SK-N-SH treated with all-trans-retinoic acid at 6 μM for 48 hours (cell line): ENCODE measurements around the gene GRK1.

Source experiments
- ATAC-seq: fragments of 200-7000 bp; cut with Tn5 transposase; 3 replicates; pipeline ENCODE4 v1.9.1; 2020; ENCODE audit warnings: mild to moderate bottlenecking, moderate library complexity
- ARNTL ChIP-seq: fragments of 450-650 bp; formaldehyde crosslinking; IDR thresholded peaks from 2 replicates; pipeline ENCODE4 v1.5.0; 2020; ENCODE audit warnings: low read depth, mild to moderate bottlenecking, moderate library complexity, borderline replicate concordance
- ESRRG ChIP-seq: fragments of 250-450 bp; sonication (Bioruptor Pico); IDR thresholded peaks from 2 replicates; pipeline ENCODE4 v1.6.1; 2021; ENCODE audit warnings: mild to moderate bottlenecking
- GLIS3 ChIP-seq: fragments of 250-450 bp; sonication (Bioruptor Pico); IDR thresholded peaks from 2 replicates; pipeline ENCODE4 v1.5.0; 2020; ENCODE audit warnings: mild to moderate bottlenecking, moderate library complexity
- ISL1 ChIP-seq: fragments of 250-450 bp; sonication (Bioruptor Pico); IDR thresholded peaks from 2 replicates; pipeline ENCODE4 v2.1.2; 2022; ENCODE audit warnings: mild to moderate bottlenecking, moderate library complexity
- OSR1 ChIP-seq: fragments of 250-450 bp; sonication (Bioruptor Pico); IDR thresholded peaks from 2 replicates; pipeline ENCODE4 v1.8.0; 2022; ENCODE audit warnings: moderate library complexity, mild to moderate bottlenecking, inconsistent platforms
- PATZ1 ChIP-seq: fragments of 250-450 bp; sonication (Bioruptor Pico); IDR thresholded peaks from 2 replicates; pipeline ENCODE4 v1.8.0; 2020; ENCODE audit warnings: mild to moderate bottlenecking, moderate library complexity, borderline replicate concordance
- POU6F1 ChIP-seq: fragments of 250-450 bp; sonication (Bioruptor Pico); IDR thresholded peaks from 2 replicates; pipeline ENCODE4 v1.8.0; 2021; ENCODE audit warnings: low read depth, mild to moderate bottlenecking, moderate library complexity, borderline replicate concordance
- PPARA ChIP-seq: fragments of 250-450 bp; sonication (Bioruptor Pico); IDR thresholded peaks from 2 replicates; pipeline ENCODE4 v1.5.0; 2020; ENCODE audit warnings: mild to moderate bottlenecking, borderline replicate concordance
- RARB ChIP-seq: fragments of 250-450 bp; sonication (Bioruptor Pico); IDR thresholded peaks from 2 replicates; pipeline ENCODE4 v1.8.0; 2021; ENCODE audit warnings: mild to moderate bottlenecking, moderate library complexity
- TCF4 ChIP-seq: fragments of 250-450 bp; sonication (Bioruptor Pico); IDR thresholded peaks from 2 replicates; pipeline ENCODE4 v1.8.0; 2021; ENCODE audit warnings: mild to moderate bottlenecking, moderate library complexity, borderline replicate concordance
- TOX ChIP-seq: fragments of 250-450 bp; sonication (Bioruptor Pico); IDR thresholded peaks from 2 replicates; pipeline ENCODE4 v1.8.0; 2021; ENCODE audit warnings: mild to moderate bottlenecking, moderate library complexity, borderline replicate concordance
- ZFP3 ChIP-seq: fragments of 250-450 bp; sonication (Bioruptor Pico); IDR thresholded peaks from 2 replicates; pipeline ENCODE4 v1.5.0; 2020; ENCODE audit warnings: mild to moderate bottlenecking, moderate library complexity
- ZFP30 ChIP-seq: fragments of 450-650 bp; formaldehyde crosslinking; IDR thresholded peaks from 2 replicates; pipeline ENCODE4 v1.5.0; 2022; ENCODE audit warnings: mild to moderate bottlenecking, moderate library complexity
- ZNF565 ChIP-seq: fragments of 450-650 bp; formaldehyde crosslinking; conservative IDR thresholded peaks from 2 replicates; pipeline ENCODE4 v1.5.0; 2020; ENCODE audit warnings: low read depth, mild to moderate bottlenecking, moderate library complexity
- ZNF70 ChIP-seq: fragments of 450-650 bp; formaldehyde crosslinking; IDR thresholded peaks from 2 replicates; pipeline ENCODE4 v1.5.0; 2020; ENCODE audit warnings: mild to moderate bottlenecking, moderate library complexity
- TF ChIP-seq, protein P1 (sequence below): fragments of 250-450 bp; sonication (Bioruptor Pico); IDR thresholded peaks from 2 replicates; pipeline ENCODE4 v1.5.0; 2020; ENCODE audit warnings: mild to moderate bottlenecking, moderate library complexity
- TF ChIP-seq, protein P2 (sequence below): fragments of 250-450 bp; sonication (Bioruptor Pico); IDR thresholded peaks from 2 replicates; pipeline ENCODE4 v1.5.1; 2021; ENCODE audit warnings: mild to moderate bottlenecking, moderate library complexity

Gene GRK1

GRCh38 chr13:113636266-113636963 is 30.6 kb upstream of the GRK1 start:
- TF ChIP-seq, protein P1, sequence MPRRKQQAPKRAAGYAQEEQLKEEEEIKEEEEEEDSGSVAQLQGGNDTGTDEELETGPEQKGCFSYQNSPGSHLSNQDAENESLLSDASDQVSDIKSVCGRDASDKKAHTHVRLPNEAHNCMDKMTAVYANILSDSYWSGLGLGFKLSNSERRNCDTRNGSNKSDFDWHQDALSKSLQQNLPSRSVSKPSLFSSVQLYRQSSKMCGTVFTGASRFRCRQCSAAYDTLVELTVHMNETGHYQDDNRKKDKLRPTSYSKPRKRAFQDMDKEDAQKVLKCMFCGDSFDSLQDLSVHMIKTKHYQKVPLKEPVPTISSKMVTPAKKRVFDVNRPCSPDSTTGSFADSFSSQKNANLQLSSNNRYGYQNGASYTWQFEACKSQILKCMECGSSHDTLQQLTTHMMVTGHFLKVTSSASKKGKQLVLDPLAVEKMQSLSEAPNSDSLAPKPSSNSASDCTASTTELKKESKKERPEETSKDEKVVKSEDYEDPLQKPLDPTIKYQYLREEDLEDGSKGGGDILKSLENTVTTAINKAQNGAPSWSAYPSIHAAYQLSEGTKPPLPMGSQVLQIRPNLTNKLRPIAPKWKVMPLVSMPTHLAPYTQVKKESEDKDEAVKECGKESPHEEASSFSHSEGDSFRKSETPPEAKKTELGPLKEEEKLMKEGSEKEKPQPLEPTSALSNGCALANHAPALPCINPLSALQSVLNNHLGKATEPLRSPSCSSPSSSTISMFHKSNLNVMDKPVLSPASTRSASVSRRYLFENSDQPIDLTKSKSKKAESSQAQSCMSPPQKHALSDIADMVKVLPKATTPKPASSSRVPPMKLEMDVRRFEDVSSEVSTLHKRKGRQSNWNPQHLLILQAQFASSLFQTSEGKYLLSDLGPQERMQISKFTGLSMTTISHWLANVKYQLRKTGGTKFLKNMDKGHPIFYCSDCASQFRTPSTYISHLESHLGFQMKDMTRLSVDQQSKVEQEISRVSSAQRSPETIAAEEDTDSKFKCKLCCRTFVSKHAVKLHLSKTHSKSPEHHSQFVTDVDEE (CRISPR knock-in tag), result no peak
- TF ChIP-seq ZNF70 (CRISPR knock-in tag), result no peak
- no peak for TF ChIP-seq POU6F1 (CRISPR knock-in tag)
- ATAC-seq, result no peak

- ATAC-seq, result no peak
Observed at GRCh38 chr13:113637262-113638160, 29.5 kb upstream of the GRK1 start.

More at GRCh38 chr13:113637262-113638160, 29.5 kb upstream of the GRK1 start:
- TF ChIP-seq TCF4 (CRISPR knock-in tag) (no peak), PATZ1 (CRISPR knock-in tag) (no peak), ARNTL (CRISPR knock-in tag) (no peak), ZFP3 (CRISPR knock-in tag) (no peak), RARB (CRISPR knock-in tag) (no peak), ZNF565 (CRISPR knock-in tag) (no peak), ZNF70 (CRISPR knock-in tag) (no peak), PPARA (CRISPR knock-in tag) (no peak), OSR1 (CRISPR knock-in tag) (no peak), POU6F1 (CRISPR knock-in tag) (no peak), GLIS3 (CRISPR knock-in tag) (no peak), ESRRG (no peak), ZFP30 (CRISPR knock-in tag) (no peak), TOX (CRISPR knock-in tag) (no peak), ISL1 (CRISPR knock-in tag) (no peak)
- TF ChIP-seq, protein P1 (CRISPR knock-in tag), result no peak
- TF ChIP-seq, protein P2, sequence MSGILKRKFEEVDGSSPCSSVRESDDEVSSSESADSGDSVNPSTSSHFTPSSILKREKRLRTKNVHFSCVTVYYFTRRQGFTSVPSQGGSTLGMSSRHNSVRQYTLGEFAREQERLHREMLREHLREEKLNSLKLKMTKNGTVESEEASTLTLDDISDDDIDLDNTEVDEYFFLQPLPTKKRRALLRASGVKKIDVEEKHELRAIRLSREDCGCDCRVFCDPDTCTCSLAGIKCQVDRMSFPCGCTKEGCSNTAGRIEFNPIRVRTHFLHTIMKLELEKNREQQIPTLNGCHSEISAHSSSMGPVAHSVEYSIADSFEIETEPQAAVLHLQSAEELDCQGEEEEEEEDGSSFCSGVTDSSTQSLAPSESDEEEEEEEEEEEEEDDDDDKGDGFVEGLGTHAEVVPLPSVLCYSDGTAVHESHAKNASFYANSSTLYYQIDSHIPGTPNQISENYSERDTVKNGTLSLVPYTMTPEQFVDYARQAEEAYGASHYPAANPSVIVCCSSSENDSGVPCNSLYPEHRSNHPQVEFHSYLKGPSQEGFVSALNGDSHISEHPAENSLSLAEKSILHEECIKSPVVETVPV (CRISPR knock-in tag), result no peak
